SJSA1 (cell line): ENCODE measurements around the gene PRSS21. TPM values are rescaled to one million over a fixed set of nuclear protein-coding genes. Genes with fewer than 3 reads are reported as not detected.

Experiments
- DNase-seq, 2 experiments: peaks; one replicate each; pipeline ENCODE4 v3.0.0-alpha.2; 2015 to 2020; ENCODE audit warnings: low spot score in 2 of 2, low read depth in 1 of 2
- H3K27ac ChIP-seq: fragments of 250-450 bp; sonication (Bioruptor Pico); 2 replicates; pipeline ENCODE4 v1.5.1; 2020; ENCODE audit warnings: mild to moderate bottlenecking, moderate library complexity
- H3K27me3 ChIP-seq: fragments of 250-450 bp; sonication (Bioruptor Pico); replicated peaks from 2 replicates; pipeline ENCODE4 v1.5.1; 2020; ENCODE audit warnings: mild to moderate bottlenecking, moderate library complexity
- H3K36me3 ChIP-seq: fragments of 250-450 bp; sonication (Bioruptor Pico); 2 replicates; pipeline ENCODE4 v1.5.1; 2020; ENCODE audit warnings: mild to moderate bottlenecking
- H3K4me1 ChIP-seq: fragments of 250-450 bp; sonication (Bioruptor Pico); replicated peaks from 2 replicates; pipeline ENCODE4 v1.6.1; 2021; ENCODE audit warnings: mild to moderate bottlenecking
- H3K4me3 ChIP-seq: fragments of 250-450 bp; sonication (Bioruptor Pico); 2 replicates; pipeline ENCODE4 v1.5.1; 2020; ENCODE audit warnings: mild to moderate bottlenecking
- H3K9me3 ChIP-seq: fragments of 250-450 bp; sonication (Bioruptor Pico); replicated peaks from 2 replicates; pipeline ENCODE4 v1.5.1; 2020; ENCODE audit warnings: mild to moderate bottlenecking
- total RNA-seq: library from RNA; depleted of rRNA; stranded (reverse); fragments of >200 nt; shearing (Covaris generic); gene quantifications from 2 replicates; pipeline ENCODE4 v1.2.3, GENCODE V29; 2014

Gene PRSS21
- total RNA-seq, 1 experiment from 2014 or later: not detected

DNA sequence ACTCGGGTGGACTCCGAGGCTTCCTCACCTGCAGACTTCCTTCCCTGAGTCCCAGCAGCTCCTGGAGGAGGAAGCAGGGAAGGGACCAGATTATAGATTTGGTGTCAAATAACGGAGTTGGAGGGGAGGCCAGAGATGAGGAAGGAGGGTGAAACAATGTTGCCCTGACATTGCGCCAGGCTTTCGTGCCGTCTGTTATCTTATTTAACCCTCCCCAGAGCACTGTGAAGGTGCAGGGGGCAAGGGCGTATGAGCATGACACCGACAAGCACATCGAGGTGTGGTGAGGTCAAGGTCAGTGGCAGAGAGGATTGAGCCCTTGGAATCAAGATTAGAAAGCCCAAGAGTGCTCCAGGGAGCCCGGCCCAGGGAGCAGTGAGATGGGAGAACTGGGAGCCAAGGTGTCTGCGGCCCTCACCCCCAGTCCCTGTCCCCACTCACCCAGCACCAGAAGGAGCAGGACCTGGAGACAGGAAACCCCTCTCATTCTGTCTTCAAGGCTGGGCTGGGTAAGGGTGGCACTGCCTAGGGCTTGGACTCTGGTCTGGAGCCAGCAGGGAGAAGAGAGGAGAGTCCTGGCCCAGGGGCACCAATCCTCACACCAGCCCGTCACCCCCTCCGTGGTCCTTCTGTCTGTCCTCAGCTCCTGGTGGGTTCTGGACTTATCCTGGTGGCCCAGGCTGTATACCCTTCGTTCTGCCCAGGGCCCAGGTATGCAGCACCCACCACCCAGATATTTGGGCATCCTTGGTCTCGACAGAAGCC, 30.8 kb upstream of the PRSS21 start:
- Histone ChIP-seq H3K4me3 (no peak overlapping the region), H3K9me3 (no peaks in the 10 kb centered on the region), H3K36me3 (no peaks in the 10 kb centered on the region), H3K27ac (no peak overlapping the region), H3K27me3 (peaks cover 46% of the 10 kb centered on the region), H3K4me1 (peaks cover 4% of the 10 kb centered on the region)
- no peak for DNase-seq

DNA sequence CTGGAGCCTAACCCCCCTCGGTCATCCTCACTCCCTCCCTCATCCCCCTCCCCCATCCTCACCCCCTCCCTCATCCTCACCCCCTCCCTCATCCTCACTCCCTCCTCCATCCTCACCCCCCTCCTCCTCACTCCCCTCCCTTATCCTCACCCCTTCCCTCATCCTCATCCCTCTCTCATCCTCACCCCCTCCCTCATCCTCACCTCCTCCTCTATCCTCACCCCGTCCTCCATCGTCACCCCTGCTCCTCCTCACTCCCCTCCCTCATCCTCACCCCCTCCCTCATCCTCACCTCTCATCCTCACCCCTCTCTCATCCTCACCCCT, 30.2 kb upstream of the PRSS21 start:
- no peaks in the 10 kb centered on the region for H3K36me3 ChIP-seq
- H3K27me3 ChIP-seq: peaks cover 46% of the 10 kb centered on the region
- no peak overlapping the region for H3K4me3 ChIP-seq
- no peak for DNase-seq
- H3K4me1 ChIP-seq: peaks cover 4% of the 10 kb centered on the region
- no peaks in the 10 kb centered on the region for H3K9me3 ChIP-seq
- no peak overlapping the region for H3K27ac ChIP-seq

DNA sequence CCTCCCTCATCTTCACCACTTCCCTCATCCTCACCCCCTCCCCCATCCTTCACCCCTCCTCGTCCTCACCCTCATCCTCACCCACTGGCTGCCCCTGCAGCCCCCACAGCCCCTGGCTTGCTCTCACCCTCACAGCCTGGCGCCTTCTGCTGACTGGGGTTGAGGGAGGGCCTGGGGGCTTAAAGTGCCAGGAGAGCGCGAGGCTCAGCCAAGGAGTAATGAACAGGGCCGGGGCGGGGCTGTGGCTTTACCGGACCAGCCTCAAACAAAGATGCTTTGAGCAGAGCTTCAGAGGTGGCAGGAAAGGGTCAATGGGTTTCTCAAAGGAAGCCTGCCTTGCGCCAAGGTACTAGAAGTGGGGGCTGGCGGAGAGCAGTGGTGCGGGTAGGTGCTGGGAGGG, 29.6 kb upstream of the PRSS21 start, which contains the start of gene PRSS33:
Gene PRSS33, minus strand, starts transcription at position 155 of the 400 bp plus-strand sequence. CDS start 1,013 bp downstream, outside the sequence.
- no peak for DNase-seq
- peaks cover 51% of the 10 kb centered on the region for H3K27me3 ChIP-seq
- H3K36me3 ChIP-seq: no peaks in the 10 kb centered on the region
- no peak within 1 kb of the TSS for H3K27ac ChIP-seq
- no peak within 1 kb of the TSS for H3K4me3 ChIP-seq
- H3K9me3 ChIP-seq: no peaks in the 10 kb centered on the region
- peaks cover 4% of the 10 kb centered on the region for H3K4me1 ChIP-seq

DNA sequence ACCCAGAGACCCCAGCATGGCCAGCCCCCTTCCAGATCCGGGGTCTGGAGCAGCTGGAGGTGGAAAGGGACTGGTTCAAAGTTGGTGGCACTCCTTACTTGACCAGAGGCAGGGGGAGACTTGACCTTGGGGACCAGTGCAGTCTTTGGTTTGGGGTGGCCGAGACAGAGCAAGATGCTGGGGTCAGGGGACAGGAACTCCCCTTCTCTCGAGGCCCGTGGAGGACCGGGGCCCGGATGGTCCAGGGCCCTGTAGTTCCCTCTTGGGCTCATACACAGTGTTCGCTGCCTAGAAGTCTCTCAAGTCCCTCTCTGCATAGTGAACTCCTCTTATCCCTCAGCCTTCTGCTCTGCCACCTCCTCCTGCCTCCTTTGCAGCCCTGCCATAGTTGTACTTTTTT, 29.1 kb upstream of the PRSS21 start:
- no peak for DNase-seq
- no peaks in the 10 kb centered on the region for H3K9me3 ChIP-seq
- no peaks in the 10 kb centered on the region for H3K36me3 ChIP-seq
- peaks cover 54% of the 10 kb centered on the region for H3K27me3 ChIP-seq
- H3K4me1 ChIP-seq: peaks cover 4% of the 10 kb centered on the region
- H3K27ac ChIP-seq: no peak overlapping the region
- no peak overlapping the region for H3K4me3 ChIP-seq

DNA sequence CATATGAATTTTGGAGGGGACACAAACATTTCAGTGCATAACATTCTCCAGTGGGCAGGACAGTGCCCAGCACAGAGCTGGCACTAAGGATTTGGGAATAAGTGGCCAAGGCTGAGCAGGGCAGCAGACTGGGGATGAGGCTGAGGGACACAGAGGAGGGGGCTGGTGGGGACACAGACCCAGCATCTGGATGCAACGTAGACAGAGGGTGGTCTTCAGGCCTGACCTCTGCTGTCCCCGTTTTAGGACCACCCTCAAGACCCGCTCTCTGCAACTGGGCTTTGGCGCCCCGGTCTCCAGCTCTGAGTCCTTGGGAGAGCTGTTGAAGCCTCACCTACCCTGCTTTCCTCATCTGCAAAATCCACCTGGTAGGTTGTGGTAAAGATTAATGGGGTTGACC, 26.4 kb upstream of the PRSS21 start:
- Histone ChIP-seq H3K9me3 (no peaks in the 10 kb centered on the region), H3K36me3 (no peaks in the 10 kb centered on the region), H3K27me3 (peaks cover 59% of the 10 kb centered on the region), H3K27ac (no peak overlapping the region), H3K4me3 (no peak overlapping the region), H3K4me1 (no peaks in the 10 kb centered on the region; the same call in 1 of the 2 replicates)
- no peak for DNase-seq

DNA sequence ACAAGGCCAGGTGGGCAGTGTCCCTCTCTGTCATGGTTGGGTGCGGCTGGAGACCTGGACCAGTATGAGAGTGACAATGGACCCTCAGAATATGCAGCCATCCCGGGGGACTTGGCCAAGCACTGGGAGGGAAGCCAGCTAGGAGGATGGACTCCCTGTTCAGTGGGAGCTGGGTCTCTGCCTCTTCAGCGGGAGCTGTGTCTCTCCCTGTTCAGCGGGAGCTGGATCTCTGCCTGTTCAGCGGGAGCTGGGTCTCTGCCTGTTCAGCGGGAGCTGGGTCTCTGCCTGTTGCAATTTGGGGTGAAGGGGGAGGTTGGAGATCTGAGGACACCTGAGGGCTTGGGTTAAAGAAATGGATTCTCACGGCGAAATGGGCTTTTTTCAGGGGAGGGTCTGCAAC, 25.9 kb upstream of the PRSS21 start:
- Histone ChIP-seq H3K4me3 (no peak overlapping the region), H3K4me1 (no peaks in the 10 kb centered on the region), H3K27me3 (peaks cover 57% of the 10 kb centered on the region), H3K36me3 (no peaks in the 10 kb centered on the region), H3K9me3 (no peaks in the 10 kb centered on the region), H3K27ac (no peak overlapping the region)
- DNase-seq: no peak

DNA sequence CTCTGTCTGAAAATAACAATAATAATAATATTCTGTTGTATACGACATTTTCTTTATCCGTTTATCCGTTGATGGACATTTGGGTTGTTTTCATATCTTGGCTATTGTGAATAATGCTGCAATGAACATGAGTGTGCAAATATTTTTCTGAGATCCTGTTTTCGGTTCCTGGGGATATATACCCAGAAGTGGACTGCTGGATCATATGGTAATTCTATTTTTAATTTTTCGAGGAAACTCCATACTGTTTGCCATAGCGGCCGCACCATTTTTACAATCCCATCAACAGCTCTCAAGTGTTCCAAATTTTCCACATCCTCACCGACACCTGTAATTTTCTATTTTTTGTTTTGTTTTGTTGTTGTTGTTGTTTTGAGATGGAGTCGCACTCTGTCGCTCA, 24.1 kb upstream of the PRSS21 start:
- no peaks in the 10 kb centered on the region for H3K4me1 ChIP-seq
- no peaks in the 10 kb centered on the region for H3K9me3 ChIP-seq
- H3K27ac ChIP-seq: no peak overlapping the region
- peaks cover 50% of the 10 kb centered on the region for H3K27me3 ChIP-seq
- no peak overlapping the region for H3K4me3 ChIP-seq
- no peak for DNase-seq
- H3K36me3 ChIP-seq: no peaks in the 10 kb centered on the region

DNA sequence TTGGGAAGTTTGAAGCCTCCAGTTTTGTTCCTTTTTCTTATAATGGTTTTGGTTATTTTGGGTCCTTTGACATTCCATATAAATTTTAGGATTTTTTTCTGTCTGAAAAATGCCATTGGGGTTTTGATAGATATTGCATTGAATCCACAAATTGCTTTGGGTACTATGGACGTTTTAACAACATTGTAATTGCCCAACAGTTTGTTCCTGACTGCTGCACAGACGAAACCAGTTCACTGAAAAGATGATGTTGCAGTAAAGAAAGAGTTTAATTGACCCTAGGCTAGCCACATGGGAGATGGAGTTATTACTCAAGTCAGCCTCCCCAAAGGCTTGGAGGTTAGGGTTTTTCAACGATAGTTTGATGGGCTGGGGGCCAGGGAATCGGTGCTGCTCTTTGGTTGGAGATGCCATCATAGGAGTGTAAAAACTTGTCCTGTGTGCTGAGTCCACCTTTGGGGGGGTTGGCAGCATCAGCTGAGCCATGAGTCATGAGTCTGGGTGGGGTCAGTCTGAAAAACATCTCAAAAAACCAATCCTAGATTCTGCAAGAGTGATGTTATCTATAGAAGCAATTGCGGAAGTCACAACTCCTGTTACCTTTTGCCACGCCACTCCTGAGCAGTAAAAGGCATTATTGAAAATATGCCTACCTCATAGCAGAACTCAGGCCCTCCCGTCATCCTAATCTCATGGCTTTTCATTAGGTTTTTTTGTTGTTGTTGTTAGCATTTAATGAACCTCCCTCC, 21.5 kb upstream of the PRSS21 start:
- Histone ChIP-seq H3K36me3 (no peaks in the 10 kb centered on the region), H3K9me3 (no peaks in the 10 kb centered on the region), H3K27ac (no peak overlapping the region), H3K4me1 (no peaks in the 10 kb centered on the region), H3K4me3 (no peak overlapping the region), H3K27me3 (peaks cover 42% of the 10 kb centered on the region)
- DNase-seq: no peak

DNA sequence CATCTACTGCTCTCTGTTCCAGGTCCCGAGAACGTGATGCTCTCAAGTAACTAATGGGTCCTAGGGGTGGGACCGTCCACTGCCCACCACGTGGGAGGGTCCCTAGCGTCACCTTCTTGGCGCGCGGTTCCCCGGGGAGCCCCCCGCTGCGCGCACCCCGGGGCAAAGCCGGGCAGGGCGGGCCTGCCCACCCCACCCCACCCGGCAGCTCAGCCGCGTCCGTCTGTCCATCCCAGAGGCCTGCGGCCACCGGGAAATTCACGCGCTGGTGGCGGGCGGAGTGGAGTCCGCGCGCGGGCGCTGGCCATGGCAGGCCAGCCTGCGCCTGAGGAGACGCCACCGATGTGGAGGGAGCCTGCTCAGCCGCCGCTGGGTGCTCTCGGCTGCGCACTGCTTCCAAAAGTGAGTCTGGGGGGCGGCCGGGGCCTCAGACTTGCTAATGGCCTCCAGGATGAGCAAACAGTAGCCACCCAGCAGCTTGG, 18.3 kb upstream of the PRSS21 start:
- H3K27me3 ChIP-seq: peaks cover 25% of the 10 kb centered on the region
- H3K27ac ChIP-seq: no peak overlapping the region
- H3K36me3 ChIP-seq: no peaks in the 10 kb centered on the region
- DNase-seq: no peak
- no peak overlapping the region for H3K4me3 ChIP-seq
- no peaks in the 10 kb centered on the region for H3K4me1 ChIP-seq
- peaks cover 2% of the 10 kb centered on the region; the same call in 1 of the 2 replicates for H3K9me3 ChIP-seq

DNA sequence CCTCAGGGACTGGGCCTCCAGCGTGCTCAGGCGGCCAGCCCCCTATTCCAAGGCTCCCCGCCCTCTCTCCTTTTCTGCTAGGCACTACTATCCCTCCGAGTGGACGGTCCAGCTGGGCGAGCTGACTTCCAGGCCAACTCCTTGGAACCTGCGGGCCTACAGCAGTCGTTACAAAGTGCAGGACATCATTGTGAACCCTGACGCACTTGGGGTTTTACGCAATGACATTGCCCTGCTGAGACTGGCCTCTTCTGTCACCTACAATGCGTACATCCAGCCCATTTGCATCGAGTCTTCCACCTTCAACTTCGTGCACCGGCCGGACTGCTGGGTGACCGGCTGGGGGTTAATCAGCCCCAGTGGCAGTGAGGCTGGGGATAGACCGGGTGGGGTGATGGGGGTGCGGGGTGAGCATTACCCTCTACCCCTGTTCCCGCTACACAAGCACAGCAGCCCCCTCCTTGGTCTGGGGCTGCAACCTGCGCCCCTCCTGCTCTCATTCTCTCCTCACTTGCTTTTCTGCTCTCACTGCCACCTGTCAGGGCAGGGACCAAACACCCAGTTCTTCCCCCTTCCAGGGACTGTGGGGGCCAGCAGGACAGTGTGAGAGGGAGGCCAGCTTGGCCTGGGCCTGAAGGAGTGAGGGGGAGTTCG, 17.7 kb upstream of the PRSS21 start:
- Histone ChIP-seq H3K4me3 (no peak overlapping the region), H3K27ac (no peak overlapping the region), H3K36me3 (no peaks in the 10 kb centered on the region), H3K27me3 (peaks cover 24% of the 10 kb centered on the region; the same call in 1 of the 2 replicates), H3K9me3 (peaks cover 7% of the 10 kb centered on the region; the same call in 1 of the 2 replicates), H3K4me1 (no peaks in the 10 kb centered on the region)
- DNase-seq: no peak

DNA sequence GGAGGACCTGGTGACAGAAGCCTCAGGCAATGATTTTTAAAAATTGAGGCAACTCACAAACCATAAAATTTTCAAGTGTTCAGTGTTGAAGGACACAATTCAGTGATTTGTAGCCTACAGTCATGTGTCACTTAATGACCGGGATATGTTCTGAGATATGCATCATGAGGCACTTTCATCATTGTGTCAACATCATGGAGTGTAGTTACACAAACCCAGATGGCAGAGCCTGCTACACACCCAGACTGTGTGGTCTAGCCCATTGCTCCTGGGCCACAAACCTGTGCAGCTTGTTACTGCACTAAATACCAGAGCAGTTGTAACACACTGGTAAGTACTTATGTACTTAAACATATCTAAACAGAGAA, 17.2 kb upstream of the PRSS21 start:
- Histone ChIP-seq H3K36me3 (no peaks in the 10 kb centered on the region), H3K9me3 (peaks cover 7% of the 10 kb centered on the region; the same call in 1 of the 2 replicates), H3K4me1 (no peaks in the 10 kb centered on the region), H3K27me3 (peaks cover 19% of the 10 kb centered on the region; the same call in 1 of the 2 replicates), H3K4me3 (no peak overlapping the region), H3K27ac (no peak overlapping the region)
- DNase-seq: no peak

DNA sequence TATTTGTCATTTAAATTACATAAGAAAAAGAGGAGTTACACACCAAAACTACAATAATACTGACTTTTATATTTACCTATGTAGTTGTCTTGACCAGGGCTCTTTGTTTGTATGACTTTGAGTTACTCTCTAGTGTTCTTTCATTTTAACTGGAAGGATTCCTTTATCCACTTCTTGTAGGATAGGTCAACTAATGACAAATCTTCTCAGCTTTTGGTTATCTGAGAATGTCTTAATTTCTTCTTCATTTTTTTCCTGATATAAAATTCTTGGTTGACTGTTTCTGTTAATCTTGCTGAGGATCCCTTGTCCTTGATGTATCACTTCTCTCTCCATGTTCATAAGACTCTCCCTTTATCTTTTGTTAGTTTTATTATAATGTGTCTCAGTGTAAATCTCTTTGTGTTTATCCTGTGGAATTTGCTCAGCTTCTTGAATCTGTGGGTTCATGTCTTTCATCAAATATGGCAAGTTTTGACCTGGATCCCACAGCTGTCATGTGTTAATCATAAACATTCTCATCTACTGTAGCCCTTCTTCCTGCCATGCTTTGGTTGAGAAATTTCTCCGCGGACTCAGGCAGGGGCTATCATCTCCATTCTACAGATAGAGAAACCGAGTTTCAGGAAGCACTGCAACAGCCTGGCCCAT, 13.4 kb upstream of the PRSS21 start:
- peaks cover 7% of the 10 kb centered on the region for H3K9me3 ChIP-seq
- H3K27ac ChIP-seq: no peak overlapping the region
- no peak overlapping the region for H3K4me3 ChIP-seq
- H3K36me3 ChIP-seq: no peaks in the 10 kb centered on the region
- no peaks in the 10 kb centered on the region for H3K4me1 ChIP-seq
- H3K27me3 ChIP-seq: peaks cover 9% of the 10 kb centered on the region
- DNase-seq: no peak

DNA sequence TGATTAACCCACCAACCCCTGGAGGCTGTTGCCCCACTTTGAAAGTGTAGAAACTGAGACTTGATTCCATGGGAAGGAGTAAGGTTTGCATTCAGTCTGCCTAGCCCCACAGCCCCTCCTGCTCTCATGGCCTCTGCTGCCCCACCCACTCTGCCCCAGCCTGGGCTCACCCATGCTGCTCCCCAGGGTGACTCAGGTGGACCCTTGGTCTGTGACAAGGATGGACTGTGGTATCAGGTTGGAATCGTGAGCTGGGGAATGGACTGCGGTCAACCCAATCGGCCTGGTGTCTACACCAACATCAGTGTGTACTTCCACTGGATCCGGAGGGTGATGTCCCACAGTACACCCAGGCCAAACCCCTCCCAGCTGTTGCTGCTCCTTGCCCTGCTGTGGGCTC, 12.3 kb upstream of the PRSS21 start:
- no peak for DNase-seq
- Histone ChIP-seq H3K4me3 (no peak overlapping the region), H3K9me3 (peaks cover 7% of the 10 kb centered on the region), H3K27ac (no peak overlapping the region), H3K27me3 (peaks cover 9% of the 10 kb centered on the region), H3K36me3 (no peaks in the 10 kb centered on the region), H3K4me1 (no peaks in the 10 kb centered on the region)
